H1 (cell line): ENCODE results near the gene MFSD2A. TPM values are rescaled to one million over a fixed set of nuclear protein-coding genes. Genes with fewer than 3 reads are reported as not detected.

ENCODE experiments used
- CTCF ChIA-PET: fragments of 300-600 bp; sonication (Branson Sonifier 250); formaldehyde crosslinking; loops from one replicate; lab custom pipeline; 2021; ENCODE audit not compliant: partially characterized antibody; lab: Charles Lee
- POLR2A ChIA-PET: fragments of 300-600 bp; sonication (Branson Sonifier 250); formaldehyde crosslinking; loops from one replicate; lab custom pipeline; 2021; ENCODE audit warnings: inconsistent platforms; ENCODE audit not compliant: partially characterized antibody; lab: Charles Lee
- DNase-seq, 2 experiments: peaks; one replicate each; pipeline versions ENCODE4 v3.0.0 to v3.0.0-alpha.2; 2010 to 2022; ENCODE audit warnings: low spot score in 2 of 2, low read depth in 1 of 2, mixed read lengths in 1 of 2
- FAIRE-seq: peaks from 2 replicates; lab custom pipeline; 2011; peaks lifted over from hg19 to GRCh38; lab: Jason Lieb, UNC
- H2AFZ ChIP-seq: 2 replicates; pipeline ENCODE4 v1.8.1; 2012; ENCODE audit warnings: low read length, inconsistent platforms
- H2AK5ac ChIP-seq: 2 replicates; pipeline ENCODE4 v1.6.1; 2013; ENCODE audit warnings: low read depth, low read length
- H2BK120ac ChIP-seq: replicated peaks from 2 replicates; pipeline ENCODE3; 2013; ENCODE audit warnings: low read depth, low read length, inconsistent platforms
- H2BK12ac ChIP-seq: 2 replicates; pipeline ENCODE4 v1.6.1; 2013; ENCODE audit warnings: low read depth, low read length
- H2BK15ac ChIP-seq: 2 replicates; pipeline ENCODE4 v1.6.1; 2013; ENCODE audit warnings: low read length
- H2BK20ac ChIP-seq: 2 replicates; pipeline ENCODE4 v1.6.1; 2013; ENCODE audit warnings: low read length
- H2BK5ac ChIP-seq: 2 replicates; pipeline ENCODE4 v1.6.1; 2013; ENCODE audit warnings: low read depth, low read length
- H3K14ac ChIP-seq: 2 replicates; pipeline ENCODE4 v1.6.1; 2013; ENCODE audit warnings: inconsistent platforms; ENCODE audit not compliant: insufficient read length
- H3K18ac ChIP-seq: 2 replicates; pipeline ENCODE4 v1.6.1; 2013; ENCODE audit warnings: low read length; ENCODE audit errors: extremely low read depth
- H3K23ac ChIP-seq: 2 replicates; pipeline ENCODE4 v1.6.1; 2013; ENCODE audit warnings: inconsistent platforms; ENCODE audit not compliant: insufficient read length
- H3K23me2 ChIP-seq: 2 replicates; pipeline ENCODE4 v1.6.1; 2013; ENCODE audit warnings: low read depth, low read length
- H3K27ac ChIP-seq: 2 replicates; pipeline ENCODE4 v1.6.1; 2011; ENCODE audit warnings: low read depth, low read length, inconsistent platforms
- H3K27me3 ChIP-seq, 4 experiments: replicated peaks in 1 of 4; 1 replicate in 1 of 4; 2 replicates in 3 of 4; pipeline versions ENCODE4 v1.6.1 to v1.8.1; 2011 to 2013; ENCODE audit warnings: low read length in 3 of 4, mild to moderate bottlenecking in 3 of 4, inconsistent platforms in 2 of 4, mixed read lengths in 2 of 4, moderate library complexity in 1 of 4; ENCODE audit not compliant: control insufficient read depth in 3 of 4, insufficient read depth in 3 of 4; ENCODE audit errors: extremely low read depth in 1 of 4
- H3K36me3 ChIP-seq, 4 experiments: 2 replicates each; pipeline versions ENCODE4 v1.6.1 to v1.8.1; 2011 to 2013; ENCODE audit warnings: mild to moderate bottlenecking in 4 of 4, low read length in 3 of 4, moderate library complexity in 2 of 4, control low read depth in 1 of 4, inconsistent platforms in 1 of 4; ENCODE audit not compliant: insufficient read depth in 4 of 4, control insufficient read depth in 2 of 4
- H3K4ac ChIP-seq: replicated peaks from 2 replicates; pipeline ENCODE3; 2013; ENCODE audit warnings: low read length, low read depth, mixed read lengths, inconsistent platforms; ENCODE audit not compliant: insufficient read length
- H3K4me1 ChIP-seq, 4 experiments: replicated peaks in 1 of 4; 1 replicate in 1 of 4; 2 replicates in 3 of 4; pipeline versions ENCODE4 v1.6.1 to v1.8.1; 2011 to 2013; ENCODE audit warnings: low read length in 3 of 4, inconsistent platforms in 2 of 4, mixed read lengths in 1 of 4; ENCODE audit not compliant: insufficient read depth in 4 of 4, control insufficient read depth in 3 of 4
- H3K4me2 ChIP-seq, 2 experiments: 2 replicates each; pipeline versions ENCODE4 v1.6.1 to v1.8.1; 2011 to 2013; ENCODE audit warnings: low read depth in 2 of 2, low read length in 2 of 2, control low read depth in 1 of 2, inconsistent platforms in 1 of 2, mild to moderate bottlenecking in 1 of 2; ENCODE audit not compliant: insufficient read depth in 1 of 2
- H3K4me3 ChIP-seq, 4 experiments: fragments of 200-600, 300-600 bp in 1 of 4; sonication (generic), shearing (Covaris generic), sonication (Bioruptor Twin) in 1 of 4; 2 replicates each; pipeline versions ENCODE4 v1.5.1 to v1.8.1; 2011 to 2016; ENCODE audit warnings: low read length in 4 of 4, low read depth in 3 of 4, control low read depth in 2 of 4, inconsistent platforms in 2 of 4, mild to moderate bottlenecking in 2 of 4, mixed read lengths in 1 of 4, moderate library complexity in 1 of 4; ENCODE audit not compliant: insufficient read depth in 2 of 4; ENCODE audit errors: extremely low read depth in 1 of 4
- H3K56ac ChIP-seq: replicated peaks from 2 replicates; pipeline ENCODE3; 2013; ENCODE audit warnings: low read depth, mild to moderate bottlenecking, mixed read lengths, low read length, inconsistent platforms; ENCODE audit not compliant: insufficient read length
- H3K79me1 ChIP-seq: 2 replicates; pipeline ENCODE4 v1.6.1; 2013; ENCODE audit warnings: low read depth, low read length, control low read depth
- H3K79me2 ChIP-seq, 2 experiments: 2 replicates each; pipeline versions ENCODE4 v1.6.1 to v1.8.1; 2012 to 2013; ENCODE audit warnings: low read length in 2 of 2, mild to moderate bottlenecking in 2 of 2, inconsistent platforms in 1 of 2; ENCODE audit not compliant: insufficient read depth in 2 of 2, control insufficient read depth in 1 of 2
- H3K9ac ChIP-seq, 4 experiments: replicated peaks in 1 of 4; 1 replicate in 1 of 4; 2 replicates in 3 of 4; pipeline versions ENCODE4 v1.6.1 to v1.8.1; 2011 to 2013; ENCODE audit warnings: low read depth in 3 of 4, low read length in 3 of 4, control low read depth in 2 of 4, mild to moderate bottlenecking in 2 of 4, moderate library complexity in 2 of 4, inconsistent platforms in 1 of 4; ENCODE audit errors: extremely low read depth in 1 of 4
- H3K9me3 ChIP-seq, 2 experiments: 2 replicates each; pipeline versions ENCODE4 v1.6.1 to v1.8.1; 2012 to 2013; ENCODE audit warnings: mild to moderate bottlenecking in 2 of 2, moderate library complexity in 2 of 2, control low read depth in 1 of 2, inconsistent platforms in 1 of 2, low read depth in 1 of 2, low read length in 1 of 2, mixed read lengths in 1 of 2; ENCODE audit not compliant: insufficient read depth in 2 of 2
- H4K20me1 ChIP-seq, 2 experiments: replicated peaks in 1 of 2; 2 replicates each; pipeline versions ENCODE3 to v1.8.1; 2011 to 2013; ENCODE audit warnings: inconsistent platforms in 2 of 2, low read length in 2 of 2, mild to moderate bottlenecking in 1 of 2; ENCODE audit not compliant: insufficient read depth in 2 of 2, control insufficient read depth in 1 of 2
- H4K5ac ChIP-seq: 2 replicates; pipeline ENCODE4 v1.6.1; 2013; ENCODE audit warnings: low read length, low read depth, mixed read lengths, inconsistent platforms; ENCODE audit not compliant: insufficient read length
- H4K8ac ChIP-seq: 2 replicates; pipeline ENCODE4 v1.8.0; 2013; ENCODE audit warnings: mild to moderate bottlenecking, moderate library complexity, low read length, inconsistent platforms; ENCODE audit not compliant: insufficient read depth; ENCODE audit errors: extremely low read depth
- H4K91ac ChIP-seq: replicated peaks from 2 replicates; pipeline ENCODE3; 2013; ENCODE audit warnings: low read length, mixed read lengths, inconsistent platforms; ENCODE audit not compliant: insufficient read length
- CHD1 ChIP-seq: IDR thresholded peaks from 2 replicates; pipeline ENCODE4 v1.6.1; 2012; ENCODE audit warnings: low read depth, low read length, improper control_type of control experiment
- CHD2 ChIP-seq: IDR thresholded peaks from 2 replicates; pipeline ENCODE4 v1.6.1; 2012; ENCODE audit warnings: low read length, improper control_type of control experiment
- CREB1 ChIP-seq: IDR thresholded peaks from 2 replicates; pipeline ENCODE4 v1.6.1; 2012; ENCODE audit warnings: inconsistent platforms
- CTBP2 ChIP-seq: IDR thresholded peaks from 2 replicates; pipeline ENCODE4 v1.7.0; 2011; ENCODE audit warnings: borderline replicate concordance, mild to moderate bottlenecking, moderate library complexity, mixed read lengths, low read length; ENCODE audit not compliant: insufficient read depth, insufficient read length
- HDAC6 ChIP-seq: IDR thresholded peaks from one replicate; pipeline ENCODE4 v1.7.1; 2012; ENCODE audit warnings: low read depth, mild to moderate bottlenecking, inconsistent platforms, low read length, moderate library complexity
- PHF8 ChIP-seq: fragments of 200-600 bp; sonication (generic); conservative IDR thresholded peaks from 2 replicates; pipeline ENCODE4 v1.7.1; 2012; ENCODE audit warnings: low read depth, mild to moderate bottlenecking, inconsistent platforms, low read length, moderate library complexity
- POU5F1 ChIP-seq: IDR thresholded peaks from 2 replicates; pipeline ENCODE4 v1.6.1; 2011; ENCODE audit warnings: low read depth, mild to moderate bottlenecking, low read length, moderate library complexity
- RFX5 ChIP-seq: IDR thresholded peaks from 2 replicates; pipeline ENCODE4 v1.6.1; 2011; ENCODE audit warnings: low read depth, low read length, improper control_type of control experiment, borderline replicate concordance
- RNF2 ChIP-seq: fragments of 200-900, 300-1000 bp; sonication (generic); IDR thresholded peaks from 2 replicates; pipeline ENCODE4 v1.7.1; 2016; ENCODE audit warnings: borderline replicate concordance, low read depth, mild to moderate bottlenecking, antibody characterized with exemption, low read length; ENCODE audit not compliant: poor library complexity, severe bottlenecking; ENCODE audit errors: missing control alignments
- SP2 ChIP-seq: IDR thresholded peaks from 2 replicates; pipeline ENCODE4 v1.6.1; 2012; ENCODE audit warnings: mild to moderate bottlenecking, low read length, inconsistent platforms
- SP4 ChIP-seq: IDR thresholded peaks from 2 replicates; pipeline ENCODE4 v1.6.1; 2012; ENCODE audit warnings: low read length, inconsistent platforms
- WGBS, 2 experiments: shearing (Covaris generic) in 1 of 2; methylation state at CpG; one replicate each; pipeline versions ENCODE4 v1.1.6 to v1.1.7; 2013 to 2015; ENCODE audit warnings: low lambda C conversion rate in 2 of 2, mixed read lengths in 2 of 2, inconsistent platforms in 1 of 2, low coverage in 1 of 2, missing lambda C conversion rate in 1 of 2; ENCODE audit not compliant: insufficient replicate concordance in 2 of 2, insufficient coverage in 1 of 2, insufficient read length in 1 of 2; ENCODE audit errors: extremely low coverage in 1 of 2, missing lambda C conversion rate in 1 of 2; 5-methylcytosine and 5-hydroxymethylcytosine counted together
- polyA plus RNA-seq, 7 experiments: library from polyadenylated mRNA; depleted of rRNA in 3 of 7; stranded (reverse) in 5 of 7; unstranded in 2 of 7; fragments of >200 nt in 5 of 7; fragments of 200-250 nt in 2 of 7; gene quantifications; 1 replicate in 5 of 7; 2 replicates in 1 of 7; 4 replicates in 1 of 7; pipeline versions ENCODE4 v1.2.1 to v1.2.3, GENCODE V29; 2011 to 2013; ENCODE audit warnings: missing spikeins in 2 of 7, mixed read lengths in 2 of 7
- total RNA-seq: library from RNA; stranded (reverse); fragmentation: NEBNext Ultra II Directional; extraction: Animal tissue kit (Norgen Biotek cat#: 25700); gene quantifications from 2 replicates; pipeline ENCODE4 v1.2.1, GENCODE V29; 2021
- TF ChIP-seq, protein P1 (sequence below), 3 experiments: IDR thresholded peaks; 1 replicate in 2 of 3; 2 replicates in 1 of 3; pipeline versions ENCODE4 v1.5.1 to v1.6.1; 2011; ENCODE audit warnings: low read length in 3 of 3, mild to moderate bottlenecking in 3 of 3, inconsistent platforms in 2 of 3, low read depth in 1 of 3, moderate library complexity in 1 of 3; ENCODE audit not compliant: insufficient read depth in 1 of 3; ENCODE audit errors: control extremely low read depth in 1 of 3

The MFSD2A gene
- total and polyA plus RNA-seq, 2 of the 8 experiments (the other 6 are each of a cell fraction or from before 2014, with no cell fraction given), result 18.3 to 25.9 TPM

DNA sequence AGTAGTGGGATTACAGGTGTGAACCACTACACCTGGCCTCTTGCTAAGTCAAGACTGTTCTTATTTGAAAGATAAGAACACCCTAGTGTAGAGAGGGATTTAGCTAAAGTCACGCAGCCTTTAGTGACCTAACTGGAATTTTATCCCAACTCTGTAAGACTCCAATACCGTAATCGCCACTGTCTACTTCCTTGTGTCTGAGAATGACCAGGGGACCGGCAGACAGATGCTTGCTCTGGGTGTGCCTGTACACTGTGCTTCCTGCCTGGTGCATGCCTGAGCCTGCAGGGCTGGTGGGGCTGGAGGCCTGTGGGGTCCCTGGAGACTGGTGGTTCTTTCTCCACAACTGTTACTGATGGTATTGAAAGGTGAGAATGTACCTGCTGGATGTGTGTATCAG, 15.3 kb downstream of the MFSD2A start:
- Histone ChIP-seq H2BK5ac (no peak overlapping the region), H3K4me1 (no peaks in the 10 kb centered on the region; a peak in 2 of 7 replicates), H3K27me3 (no peaks in the 10 kb centered on the region), H2BK15ac (no peak overlapping the region), H3K14ac (no peak overlapping the region), H3K27ac (no peak overlapping the region), H3K23me2 (no peaks in the 10 kb centered on the region), H4K8ac (no peak overlapping the region), H3K4me2 (no peak overlapping the region), H3K9me3 (no peaks in the 10 kb centered on the region), H2AFZ (no peak overlapping the region), H3K18ac (no peak overlapping the region), H2BK20ac (no peak overlapping the region), H3K79me1 (no peaks in the 10 kb centered on the region), H3K23ac (no peak overlapping the region), H2BK120ac (no peak overlapping the region), H3K36me3 (peaks cover 6 to 33% (median 24%) of the 10 kb centered on the region in 4 experiments), H2AK5ac (no peak overlapping the region), H4K20me1 (no peaks in the 10 kb centered on the region), H2BK12ac (no peak overlapping the region), H3K56ac (no peak overlapping the region), H4K5ac (no peak overlapping the region), H3K79me2 (no peaks in the 10 kb centered on the region), H3K9ac (no peak overlapping the region), H4K91ac (no peak overlapping the region), H3K4me3 (no peak overlapping the region), H3K4ac (no peak overlapping the region)
- DNase-seq, result no peak
- no peak for FAIRE-seq
- CTCF ChIA-PET, result interaction anchor here (1.5 to 12.8 kb wide), 5 partner anchors 12 to 63 kb away, joined by 3 to 263 read pairs (median 14); partner anchors contain the start of gene MFSD2A
- POLR2A ChIA-PET, result interaction anchor here (0.9 to 2.9 kb wide), 7 partner anchors 10 to 153 kb away, joined by 3 to 13 read pairs (median 5); no protein-coding TSS in a partner anchor
- 93% methylated on average over 4 of the region's 4 CpGs; no CpG with 5 or more reads in 1 of the 2 experiments for WGBS, 2 experiments
- TF ChIP-seq CHD2 (no peak), POU5F1 (no peak), RFX5 (no peak), CTBP2 (no peak), PHF8 (no peak), HDAC6 (no peak), SP2 (no peak), SP4 (no peak), RNF2 (no peak), CREB1 (no peak), CHD1 (no peak)
- TF ChIP-seq, protein P1, sequence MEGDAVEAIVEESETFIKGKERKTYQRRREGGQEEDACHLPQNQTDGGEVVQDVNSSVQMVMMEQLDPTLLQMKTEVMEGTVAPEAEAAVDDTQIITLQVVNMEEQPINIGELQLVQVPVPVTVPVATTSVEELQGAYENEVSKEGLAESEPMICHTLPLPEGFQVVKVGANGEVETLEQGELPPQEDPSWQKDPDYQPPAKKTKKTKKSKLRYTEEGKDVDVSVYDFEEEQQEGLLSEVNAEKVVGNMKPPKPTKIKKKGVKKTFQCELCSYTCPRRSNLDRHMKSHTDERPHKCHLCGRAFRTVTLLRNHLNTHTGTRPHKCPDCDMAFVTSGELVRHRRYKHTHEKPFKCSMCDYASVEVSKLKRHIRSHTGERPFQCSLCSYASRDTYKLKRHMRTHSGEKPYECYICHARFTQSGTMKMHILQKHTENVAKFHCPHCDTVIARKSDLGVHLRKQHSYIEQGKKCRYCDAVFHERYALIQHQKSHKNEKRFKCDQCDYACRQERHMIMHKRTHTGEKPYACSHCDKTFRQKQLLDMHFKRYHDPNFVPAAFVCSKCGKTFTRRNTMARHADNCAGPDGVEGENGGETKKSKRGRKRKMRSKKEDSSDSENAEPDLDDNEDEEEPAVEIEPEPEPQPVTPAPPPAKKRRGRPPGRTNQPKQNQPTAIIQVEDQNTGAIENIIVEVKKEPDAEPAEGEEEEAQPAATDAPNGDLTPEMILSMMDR (IDR thresholded peaks at IDR 0.05; ENCODE audit: control extremely low read depth in 1 of 3, insufficient read depth in 1 of 3, low read depth in 1 of 3, low read length in 3 of 3), result no peak
